NCI-H82 (cell line): ENCODE measurements around the gene RANBP1.

ENCODE experiments used
- DNase-seq: peaks from one replicate; lab custom pipeline; 2025; lab: John Stamatoyannopoulos, UW

Gene RANBP1

GRCh38 chr22:20125201-20126174 is 9.6 kb downstream of the RANBP1 start:
- DNase-seq, result no peak

GRCh38 chr22:20126284-20127029 is 10.6 kb downstream of the RANBP1 start:
- DNase-seq, result no peak

GRCh38 chr22:20127318-20127868 is 11.5 kb downstream of the RANBP1 start:
- DNase-seq, result no peak

- peak; percentile 41 for DNase-seq
Observed at GRCh38 chr22:20127869-20128618, 12.1 kb downstream of the RANBP1 start.

GRCh38 chr22:20128619-20128901 is 12.7 kb downstream of the RANBP1 start:
- no peak for DNase-seq

GRCh38 chr22:20128902-20129746 is 13.2 kb downstream of the RANBP1 start:
- DNase-seq, result peak; percentile 78

- DNase-seq, result no peak
Observed at GRCh38 chr22:20129747-20130014, 13.8 kb downstream of the RANBP1 start.

GRCh38 chr22:20130319-20130718 is 14.4 kb downstream of the RANBP1 start:
- DNase-seq, result no peak

- peak; percentile 83 for DNase-seq
Observed at GRCh38 chr22:20130731-20131596, 15.1 kb downstream of the RANBP1 start.

GRCh38 chr22:20131597-20131858 is 15.6 kb downstream of the RANBP1 start, which contains the start of gene ZDHHC8:
Gene ZDHHC8 (plus strand): TSS chr22:20131804. CDS start chr22:20131948, 144 bp downstream.
- no peak for DNase-seq

GRCh38 chr22:20131859-20132685 is 16.2 kb downstream of the RANBP1 start:
- DNase-seq, result no peak

- DNase-seq, result no peak
Observed at GRCh38 chr22:20132686-20133246, 16.9 kb downstream of the RANBP1 start.

- no peak for DNase-seq
Observed at GRCh38 chr22:20133930-20134549, 18.1 kb downstream of the RANBP1 start.

GRCh38 chr22:20135265-20135664 is 19.4 kb downstream of the RANBP1 start:
- no peak for DNase-seq

GRCh38 chr22:20135806-20136602 is 20.1 kb downstream of the RANBP1 start:
- no peak for DNase-seq

GRCh38 chr22:20136603-20136873 is 20.6 kb downstream of the RANBP1 start:
- DNase-seq, result no peak

GRCh38 chr22:20137113-20137512 is 21.2 kb downstream of the RANBP1 start:
- DNase-seq, result no peak

GRCh38 chr22:20137671-20138416 is 21.9 kb downstream of the RANBP1 start:
- no peak for DNase-seq
